Measurements from ENCODE around the gene API5.
"Not testable (repeated sequence)": the region's sequence is repeated elsewhere in the genome, so short reads cannot be mapped to it uniquely, and the experiment has no call there.

The API5 gene

DNA sequence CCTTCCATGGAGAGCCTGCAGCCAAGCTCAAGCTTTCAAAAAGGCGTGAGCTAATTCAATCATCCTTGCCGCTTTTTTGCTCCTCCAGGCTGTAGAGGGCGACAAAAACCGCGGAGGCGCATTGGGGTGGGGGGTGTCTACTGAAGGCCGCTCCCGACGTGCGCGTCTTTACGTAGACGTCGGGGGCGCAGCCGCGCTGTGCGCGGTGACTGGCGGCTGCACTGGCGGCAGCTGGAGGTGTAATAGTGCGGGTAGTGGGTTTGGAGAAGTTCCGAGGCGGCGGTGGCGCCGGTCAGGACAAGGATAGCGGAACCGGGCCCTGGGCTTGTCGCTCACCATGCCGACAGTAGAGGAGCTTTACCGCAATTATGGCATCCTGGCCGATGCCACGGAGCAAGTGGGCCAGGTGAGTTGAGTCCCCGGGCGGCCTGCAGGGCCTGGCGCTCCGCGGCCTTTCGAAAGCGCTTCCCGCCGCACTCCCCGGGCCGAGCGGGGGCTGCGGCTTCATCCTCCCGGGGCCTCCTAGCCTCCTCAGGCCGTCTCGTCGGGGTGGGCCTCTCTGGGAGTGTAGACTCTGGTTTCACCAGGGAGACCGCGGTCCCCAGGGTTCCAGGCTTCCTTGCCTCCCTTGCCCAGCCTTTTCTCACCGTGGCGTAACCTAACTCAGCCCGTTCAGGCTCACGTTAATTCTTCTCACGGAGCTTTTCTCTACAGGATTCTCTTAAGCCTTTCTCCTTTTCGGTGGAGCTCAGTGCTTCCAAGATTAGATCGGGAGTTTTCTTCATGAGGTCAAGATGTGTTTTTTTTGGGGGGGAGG, at the start of gene API5:
Gene API5 (plus strand): TSS at position 206 of the 817 bp plus-strand sequence. CDS start 132 bp downstream, at position 338.
- peak; percentile 87 for DNase-seq (ENCODE audit: low read depth)

DNA sequence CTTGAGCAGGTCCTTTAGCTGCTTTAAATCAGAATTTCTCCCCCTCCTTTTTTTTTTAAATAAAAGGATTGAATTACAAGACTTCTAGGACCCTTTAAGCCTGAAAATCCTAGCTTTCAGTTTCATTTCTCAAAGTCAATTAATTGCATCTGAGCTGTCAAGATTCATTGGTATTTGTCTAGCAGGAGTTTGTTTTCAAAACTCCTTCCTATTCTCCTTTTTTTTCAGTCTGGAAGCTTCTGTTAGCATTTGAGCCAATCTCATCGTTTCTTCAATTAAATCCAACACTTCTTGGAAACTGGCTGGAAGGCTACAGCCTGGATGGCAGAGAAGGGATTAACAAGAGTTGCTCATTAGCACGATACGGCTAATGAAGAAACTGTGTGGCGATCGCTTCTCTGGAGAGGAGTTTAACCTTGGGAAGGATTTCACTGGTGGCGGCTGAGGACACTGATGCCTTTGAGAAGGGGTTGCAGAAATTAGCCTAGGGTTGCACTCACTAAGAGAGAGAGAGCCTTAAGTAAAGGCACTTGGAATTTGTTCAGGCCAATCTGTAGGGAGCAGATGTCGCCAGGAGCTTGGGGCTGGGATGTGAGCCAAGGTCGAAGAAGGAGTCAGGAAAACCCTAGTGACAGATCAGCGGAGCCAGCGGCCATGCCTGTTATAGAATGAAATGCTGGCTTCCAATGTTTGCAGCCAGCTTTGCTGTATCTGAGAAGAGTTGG, 43.8 kb upstream of the API5 start:
- no peak for DNase-seq (ENCODE audit: low read depth)

DNA sequence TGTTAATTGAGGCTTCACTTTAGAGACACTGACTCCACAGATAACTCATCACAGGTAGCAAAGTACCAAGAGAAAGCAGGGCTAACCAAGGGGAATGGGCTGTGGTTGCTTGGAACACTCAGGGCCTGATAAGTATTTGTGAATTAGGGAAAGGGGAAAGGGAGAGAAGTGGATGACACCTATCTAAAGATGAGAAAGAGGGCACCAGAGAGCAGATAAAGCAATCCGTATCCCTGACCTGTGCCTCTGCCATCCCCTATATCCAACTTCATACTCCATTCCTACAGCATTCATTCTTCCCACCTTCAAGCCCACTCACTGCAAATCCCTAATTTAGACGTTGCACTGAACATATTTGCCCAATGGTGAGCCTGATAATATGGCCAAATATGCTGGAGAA, 43.0 kb upstream of the API5 start:
- DNase-seq (ENCODE audit: low read depth), result no peak

DNA sequence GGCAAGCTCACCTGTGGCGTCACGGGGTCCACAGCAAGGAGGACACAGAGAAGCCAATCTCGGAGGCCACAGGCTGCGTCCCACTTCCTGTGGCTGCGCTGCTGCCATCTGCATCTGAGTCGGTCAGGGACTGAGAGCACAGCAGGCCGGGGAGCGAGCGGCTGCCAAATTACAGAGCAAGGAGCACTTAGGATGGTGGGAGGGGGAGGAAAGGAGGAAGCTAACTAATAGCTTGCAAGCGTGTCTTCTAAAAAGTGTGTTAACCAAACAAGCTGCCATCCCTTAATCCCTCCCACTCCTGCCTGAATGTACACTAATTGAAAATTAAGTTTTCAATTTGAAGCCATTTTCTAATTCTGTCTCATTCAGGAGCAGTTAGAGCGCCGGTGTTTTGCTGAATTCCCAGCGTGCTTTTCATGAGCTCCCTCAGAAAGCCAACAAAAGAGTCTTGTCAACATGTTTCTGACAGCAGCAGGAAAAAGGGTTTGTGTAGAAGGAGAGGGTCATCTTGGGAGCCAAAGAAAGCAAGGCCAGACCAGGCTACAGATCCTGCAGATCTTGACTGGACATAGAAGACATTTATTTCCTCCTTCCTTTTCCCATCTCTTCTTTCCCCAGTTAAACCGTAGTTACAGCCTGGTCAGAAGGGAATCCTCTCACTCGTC, 42.4 kb upstream of the API5 start:
- DNase-seq (ENCODE audit: low read depth), result no peak

DNA sequence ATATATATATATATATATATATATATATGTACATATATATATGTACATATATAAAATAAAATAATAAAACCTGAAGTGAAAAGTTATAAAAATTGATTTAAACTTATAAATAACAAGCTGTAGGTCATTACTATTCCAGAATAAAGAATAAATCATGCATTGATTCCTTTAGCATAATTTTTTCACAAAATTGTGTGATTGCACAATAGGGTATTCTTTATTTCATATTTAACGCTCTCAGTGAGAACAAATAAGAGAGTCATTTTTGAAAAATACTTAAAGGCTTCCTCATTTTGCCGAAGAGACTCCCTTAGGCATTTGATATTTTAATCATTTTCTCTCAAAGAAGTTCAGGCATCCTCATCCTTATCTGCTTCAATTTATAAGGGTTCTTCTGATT, 41.3 kb upstream of the API5 start:
- DNase-seq (ENCODE audit: low read depth), result no peak

DNA sequence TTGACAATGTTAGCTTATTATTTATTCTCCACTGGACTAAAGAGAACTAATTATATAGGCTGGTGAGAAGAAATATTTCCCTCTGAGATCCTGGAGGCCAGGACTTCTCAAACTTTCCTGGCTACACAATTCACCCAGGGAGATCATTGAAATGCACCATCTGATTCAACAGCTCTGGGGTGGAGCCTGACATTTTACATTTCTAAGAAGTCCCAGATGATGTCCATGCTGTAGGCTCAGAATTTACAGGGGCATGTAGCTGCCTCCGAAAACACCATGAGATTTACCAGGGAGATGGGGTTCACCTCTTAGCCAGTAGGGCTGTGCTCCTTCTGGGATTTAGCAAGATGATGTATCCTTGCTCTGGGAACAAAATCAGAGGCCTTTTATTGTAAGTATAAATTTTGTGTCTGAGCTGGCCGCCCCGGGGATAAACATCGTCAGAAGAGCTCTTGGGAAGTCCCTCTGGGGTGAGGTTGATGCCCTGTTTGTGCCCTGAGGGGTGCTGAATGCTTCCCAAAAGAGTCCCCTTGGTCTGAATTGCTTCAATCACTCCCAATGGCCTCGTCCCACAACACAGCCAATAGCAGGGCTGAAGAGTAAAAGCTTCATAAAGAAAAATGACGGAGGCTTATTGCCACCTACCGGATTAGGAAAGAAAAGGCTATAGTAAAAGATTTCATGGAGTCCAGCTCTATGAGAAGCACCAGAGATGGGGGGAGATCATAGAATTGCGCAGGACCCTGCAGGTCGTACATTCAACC, 33.4 kb upstream of the API5 start:
- DNase-seq (ENCODE audit: low read depth), result no peak

DNA sequence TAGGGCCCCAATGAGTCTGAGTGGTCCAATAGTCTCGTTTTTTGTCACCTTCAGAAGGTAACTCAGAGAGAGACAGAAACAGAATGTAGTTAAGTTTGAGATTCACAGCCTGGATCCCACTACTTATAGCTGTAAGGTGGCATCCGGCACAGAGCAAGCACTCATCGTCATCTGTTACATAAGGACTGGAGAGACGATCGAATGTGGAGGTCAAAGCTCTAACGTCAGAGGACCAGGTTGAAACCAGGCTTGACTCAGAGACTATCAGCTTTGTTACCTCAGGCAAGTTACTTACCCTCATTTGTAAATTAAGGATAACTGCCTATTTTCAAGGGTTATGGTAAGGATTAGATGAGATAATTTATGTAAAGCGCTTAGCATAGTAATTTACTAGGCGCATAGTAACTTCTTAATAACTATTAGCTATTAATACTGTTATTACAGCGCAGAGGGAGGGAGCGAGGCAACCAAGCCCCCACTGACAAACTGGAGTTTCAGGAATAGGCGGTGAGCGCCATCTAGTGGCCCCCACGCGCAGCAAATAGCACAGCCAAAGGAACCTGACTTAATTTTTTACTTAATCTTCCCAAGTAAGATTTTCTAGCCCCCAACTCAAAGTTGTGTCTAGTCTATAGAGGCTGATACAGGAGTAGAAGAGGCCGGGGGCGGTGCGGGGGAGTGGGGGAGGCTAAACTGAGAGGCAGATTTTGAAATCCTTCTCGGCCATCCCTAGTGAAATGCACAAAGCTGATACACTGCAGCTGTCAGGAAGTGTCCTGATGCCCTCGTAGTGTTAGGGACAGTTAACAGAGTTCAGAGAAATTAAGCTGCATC, 29.0 kb upstream of the API5 start:
- DNase-seq (ENCODE audit: low read depth), result no peak

DNA sequence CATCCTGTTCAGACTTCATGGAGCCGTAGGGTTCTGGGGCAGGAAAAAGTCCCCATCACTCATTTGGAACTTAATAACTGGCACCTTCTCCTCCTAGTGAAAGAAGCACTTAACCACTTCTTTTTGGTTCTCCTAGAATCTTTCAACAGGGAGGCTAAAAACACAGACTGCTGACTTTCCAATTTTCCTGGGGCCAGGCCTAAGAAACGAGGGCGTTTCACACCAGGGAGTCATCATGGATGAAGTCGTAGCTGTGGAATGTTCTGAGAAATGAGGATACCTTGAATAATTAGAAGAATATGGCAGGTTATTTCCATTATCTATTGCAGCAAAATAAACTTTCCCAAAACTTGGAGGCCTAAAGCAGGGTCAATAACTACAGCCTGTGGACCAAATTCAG, 26.0 kb upstream of the API5 start:
- no peak for DNase-seq (ENCODE audit: low read depth)

DNA sequence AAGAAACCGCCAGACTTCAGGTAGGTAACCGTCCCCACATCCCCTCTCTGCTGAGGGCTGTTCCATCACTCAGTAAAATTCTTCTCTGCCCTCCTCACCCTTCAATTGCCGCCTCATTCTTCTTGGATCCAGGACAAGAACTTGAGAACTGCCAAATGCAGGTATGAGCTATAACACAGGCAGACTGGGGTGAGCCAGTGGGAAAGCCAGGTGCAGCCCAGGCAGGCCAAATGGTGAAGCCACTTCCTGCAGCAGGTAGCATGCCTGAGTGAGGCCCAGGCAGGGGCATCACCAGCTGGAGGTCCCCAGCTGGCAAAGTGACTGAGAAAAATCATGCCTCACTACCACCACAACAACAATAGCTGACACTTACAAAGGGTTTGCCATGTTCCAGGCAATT, 22.4 kb upstream of the API5 start:
- DNase-seq (ENCODE audit: low read depth), result no peak

DNA sequence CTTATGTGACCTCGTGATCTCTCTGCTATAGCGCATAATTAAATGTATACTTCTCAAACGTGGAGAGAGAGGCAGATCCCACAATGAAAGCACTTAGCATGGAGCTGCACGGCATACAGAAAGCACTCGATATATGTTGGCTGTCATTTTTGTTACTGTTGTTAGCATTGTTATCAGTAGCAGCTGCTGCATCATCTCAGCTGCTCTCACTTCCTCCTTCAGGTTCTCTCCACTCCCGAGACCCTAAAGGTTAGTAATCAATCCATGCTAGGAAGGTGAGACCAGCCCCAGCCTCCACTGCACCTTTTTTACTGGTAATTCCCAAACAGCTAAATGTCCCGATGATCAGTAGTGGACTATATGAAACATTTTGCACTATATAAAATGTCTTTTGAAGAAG, 13.4 kb upstream of the API5 start:
- no peak for DNase-seq (ENCODE audit: low read depth)

DNA sequence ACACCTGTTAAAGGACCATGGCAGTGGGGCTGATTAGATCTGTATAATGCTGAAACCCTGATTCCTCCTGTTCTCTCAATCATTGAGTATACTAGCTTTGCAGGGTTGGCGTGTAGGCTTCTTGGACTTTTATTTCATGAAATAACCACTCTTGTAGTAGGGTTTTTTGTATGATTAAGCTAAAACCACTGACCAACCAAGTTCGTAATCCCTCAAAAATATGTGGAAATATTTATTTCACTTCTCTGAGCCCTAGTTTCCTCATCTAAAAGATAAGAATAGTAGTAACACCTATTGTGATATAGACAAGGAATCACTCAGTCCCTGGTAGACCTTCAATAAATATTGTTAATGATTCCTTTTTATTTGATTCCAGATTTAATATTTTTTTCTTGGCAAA, 4.2 kb downstream of the API5 start:
- no peak for DNase-seq (ENCODE audit: low read depth)

DNA sequence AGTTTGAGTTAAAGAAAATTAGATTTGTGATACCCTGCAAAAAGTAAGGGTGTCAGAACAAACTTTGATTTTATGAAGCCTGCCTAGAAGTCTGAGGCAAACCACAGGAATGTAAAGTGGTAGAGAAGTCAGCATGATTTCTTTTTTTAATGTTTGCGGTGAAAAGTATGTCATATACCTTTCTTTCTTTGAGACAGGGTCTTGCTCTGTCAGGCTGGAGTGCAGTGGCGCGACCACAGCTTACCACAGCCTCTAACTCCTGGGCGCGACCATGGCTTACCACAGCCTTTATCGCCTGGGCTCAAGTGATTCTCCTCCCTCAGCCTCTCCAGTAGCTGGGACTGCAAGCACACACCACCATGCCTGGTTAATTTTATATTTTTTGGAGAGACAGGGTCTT, 4.7 kb downstream of the API5 start:
- DNase-seq (ENCODE audit: low read depth), result no peak

DNA sequence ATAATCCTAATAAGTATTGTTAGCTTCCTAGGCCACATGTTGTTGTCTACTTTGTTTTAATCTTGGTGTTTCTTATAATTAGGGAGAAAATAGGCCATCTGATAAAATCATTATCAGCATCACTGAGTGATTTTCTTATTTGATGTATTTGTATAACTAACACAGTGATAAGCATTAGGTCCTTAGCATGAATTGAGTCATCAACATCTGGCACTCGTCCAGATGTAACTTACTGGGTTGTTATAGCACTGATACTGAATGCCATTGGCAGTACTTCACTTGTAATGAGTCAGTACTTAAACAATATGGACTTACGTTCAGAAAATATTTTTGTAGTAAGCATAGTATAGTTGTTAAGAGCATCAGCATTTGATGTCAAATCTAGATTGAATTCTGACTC, 16.2 kb downstream of the API5 start:
- no peak for DNase-seq (ENCODE audit: low read depth)

DNA sequence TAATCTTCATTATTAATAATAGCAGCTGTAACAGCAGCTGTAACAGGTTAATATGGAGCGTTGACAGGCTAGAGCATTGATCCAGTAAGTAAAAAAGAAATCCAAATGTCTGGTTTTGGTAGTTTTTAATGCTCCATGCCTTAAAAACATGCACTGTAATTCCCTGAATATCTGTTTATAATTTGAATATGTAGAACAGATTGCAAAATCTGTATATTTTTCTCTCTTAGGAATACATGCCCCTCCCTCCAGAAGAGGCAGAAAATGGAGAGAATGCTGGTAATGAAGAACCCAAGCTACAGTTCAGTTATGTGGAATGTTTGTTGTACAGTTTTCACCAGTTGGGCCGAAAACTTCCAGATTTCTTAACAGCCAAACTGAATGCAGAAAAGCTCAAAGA, 16.7 kb downstream of the API5 start:
- DNase-seq (ENCODE audit: low read depth), result no peak

DNA sequence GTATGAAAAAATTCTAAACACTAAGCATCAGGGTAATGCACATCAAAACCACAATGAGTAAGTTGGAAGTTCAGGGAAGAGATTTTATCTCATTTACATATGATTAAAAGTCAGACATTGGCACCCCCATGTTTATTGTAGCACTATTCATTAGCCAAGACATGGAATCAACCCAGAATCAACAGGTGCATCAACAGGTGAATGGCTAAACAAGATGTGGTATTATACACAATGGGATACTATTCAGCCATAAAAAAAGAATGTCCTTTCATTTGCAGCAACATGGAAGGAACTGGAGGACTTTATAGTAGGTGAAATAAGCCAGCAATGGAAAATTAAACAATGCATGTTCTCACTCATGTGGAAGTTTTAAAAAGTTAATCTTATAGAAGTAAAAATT, 29.4 kb downstream of the API5 start:
- DNase-seq (ENCODE audit: low read depth), result no peak

DNA sequence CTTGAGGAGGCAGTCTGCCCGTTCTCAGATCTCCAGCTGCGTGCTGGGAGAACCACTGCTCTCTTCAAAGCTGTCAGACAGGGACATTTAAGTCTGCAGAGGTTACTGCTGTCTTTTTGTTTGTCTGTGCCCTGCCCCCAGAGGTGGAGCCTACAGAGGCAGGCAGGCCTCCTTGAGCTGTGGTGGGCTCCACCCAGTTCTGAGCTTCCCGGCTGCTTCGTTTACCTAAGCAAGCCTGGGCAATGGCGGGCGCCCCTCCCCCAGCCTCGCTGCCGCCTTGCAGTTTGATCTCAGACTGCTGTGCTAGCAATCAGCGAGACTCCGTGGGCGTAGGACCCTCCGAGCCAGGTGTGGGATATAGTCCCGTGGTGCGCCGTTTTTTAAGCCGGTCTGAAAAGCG, 39.6 kb downstream of the API5 start:
- DNase-seq (ENCODE audit: low read depth), result not testable (repeated sequence)

DNA sequence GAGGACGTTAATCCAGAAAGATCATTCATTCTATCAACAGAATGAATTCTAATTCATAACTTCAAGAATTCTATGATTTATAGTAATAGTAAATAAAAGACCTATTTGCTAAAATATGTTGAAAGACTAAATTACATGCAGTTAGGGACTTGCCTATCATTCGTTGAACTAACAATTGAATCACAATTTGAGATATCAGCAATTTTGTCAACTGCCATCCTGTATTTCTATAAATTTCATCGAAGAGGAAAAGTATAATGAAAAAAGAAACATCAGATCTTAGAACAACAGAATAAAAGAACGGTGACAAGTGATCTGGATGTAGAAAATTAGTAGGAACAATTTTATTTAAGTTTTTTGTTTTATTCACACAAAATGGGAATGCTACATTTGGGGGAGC, 42.5 kb downstream of the API5 start:
- no peak for DNase-seq (ENCODE audit: low read depth)

DNA sequence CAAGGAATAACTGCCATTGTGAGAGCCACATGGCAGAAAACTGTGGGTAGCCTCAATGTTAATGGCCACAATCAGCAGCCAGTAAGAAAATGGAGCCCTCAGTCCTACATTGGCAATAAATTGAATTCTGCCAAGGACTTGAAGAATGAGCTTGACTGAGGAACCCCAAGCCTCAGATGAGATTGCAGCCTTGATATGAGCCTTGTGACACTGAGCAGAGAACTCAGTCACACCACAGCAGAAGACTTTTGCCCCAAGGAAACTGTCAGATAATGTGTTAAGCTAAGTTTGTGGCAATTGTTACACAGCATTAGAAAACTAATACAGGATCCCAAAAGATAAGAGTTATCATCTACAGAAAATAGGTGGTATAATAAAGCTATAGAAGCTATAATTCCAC, 44.5 kb downstream of the API5 start:
- DNase-seq (ENCODE audit: low read depth), result no peak

DNA sequence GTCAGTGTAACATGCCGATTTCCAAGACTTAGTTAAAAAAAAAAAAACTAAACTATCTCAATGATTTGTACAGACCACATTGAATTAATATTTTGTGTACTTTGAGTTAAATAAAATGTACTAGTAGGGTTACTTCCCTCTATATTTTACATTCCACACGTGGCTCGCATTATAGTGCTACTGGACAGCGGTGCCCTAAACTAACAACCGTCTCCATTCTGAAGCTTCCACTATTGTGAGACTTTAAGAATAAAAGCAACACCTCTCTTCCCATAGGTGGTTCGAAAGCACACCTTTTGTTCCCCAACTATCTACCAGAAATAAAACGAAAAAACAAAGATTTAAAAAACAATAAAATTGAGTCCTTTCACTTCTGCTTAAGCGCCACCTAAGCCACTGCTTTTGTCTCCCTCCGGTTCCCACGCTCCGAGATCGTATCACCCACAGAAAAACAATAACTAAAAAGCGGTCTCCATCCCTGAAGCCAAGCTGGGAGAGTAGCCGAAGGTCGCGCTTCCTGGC, 46.5 kb downstream of the API5 start:
- DNase-seq (ENCODE audit: low read depth), result no peak

DNA sequence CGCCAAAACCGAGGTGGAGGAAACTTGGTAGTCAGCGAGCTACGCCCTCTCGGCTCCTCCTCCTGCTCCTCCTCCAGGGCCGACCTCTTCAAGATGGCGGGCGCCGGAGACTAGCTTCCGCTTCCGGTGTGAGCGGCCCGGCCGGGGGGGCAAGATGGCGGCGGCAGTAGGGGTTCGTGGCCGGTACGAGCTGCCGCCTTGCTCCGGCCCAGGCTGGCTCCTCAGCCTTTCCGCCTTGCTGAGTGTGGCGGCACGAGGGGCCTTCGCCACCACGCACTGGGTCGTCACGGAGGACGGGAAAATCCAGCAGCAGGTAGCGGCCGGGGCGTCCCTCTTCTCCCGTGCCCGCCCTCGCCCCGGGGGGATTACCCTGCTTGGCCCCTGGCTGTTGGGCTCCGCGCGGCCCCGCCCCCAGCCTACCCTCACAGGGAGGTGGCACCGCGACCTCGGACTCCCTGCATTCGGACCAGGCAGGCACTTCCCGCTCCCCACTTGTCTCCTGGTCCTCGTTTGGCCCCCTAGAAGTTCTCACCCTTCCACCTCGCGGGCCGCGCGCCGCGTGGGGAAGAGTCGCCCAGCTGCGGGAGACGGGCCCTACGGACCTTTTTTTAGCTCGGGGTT, 47.1 kb downstream of the API5 start, which contains the start of gene TTC17:
Gene TTC17 (plus strand): TSS at position 120 of the 621 bp plus-strand sequence. CDS start 35 bp downstream, at position 155.
- peak; percentile 87 for DNase-seq (ENCODE audit: low read depth)

DNA sequence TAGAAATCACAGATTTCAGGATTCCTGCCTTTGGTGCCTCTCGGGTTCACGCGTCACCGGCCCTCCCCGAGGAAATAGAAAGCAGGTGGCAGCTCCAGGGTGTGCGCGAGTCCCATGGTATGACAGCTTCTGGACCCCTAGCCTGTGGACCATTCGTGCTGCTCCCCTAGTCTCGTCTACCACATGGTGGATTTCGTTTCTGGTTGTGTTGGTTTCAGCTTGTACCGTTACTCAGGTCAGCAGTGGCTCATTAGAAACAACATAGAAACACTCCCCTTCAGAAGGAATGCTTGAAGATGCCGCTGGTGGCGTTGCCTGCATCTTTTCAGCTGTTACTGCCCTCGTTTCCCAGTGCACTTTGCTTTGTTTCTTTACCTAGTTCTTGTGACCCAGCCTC, 47.6 kb downstream of the API5 start:
- DNase-seq (ENCODE audit: low read depth), result no peak
